GM18507 (cell line): ENCODE measurements around the gene RPS6KA5.
"Not testable (repeated sequence)": the region's sequence is repeated elsewhere in the genome, so short reads cannot be mapped to it uniquely, and the experiment has no call there.

Experiments
- DNase-seq: peaks from one replicate; pipeline ENCODE4 v3.0.0; 2011; ENCODE audit warnings: low read depth; ENCODE audit not compliant: insufficient read length; ENCODE audit errors: extremely low spot score
- FAIRE-seq: peaks from 2 replicates; lab custom pipeline; 2011; peaks lifted over from hg19 to GRCh38; lab: Jason Lieb, UNC

Gene RPS6KA5

DNA sequence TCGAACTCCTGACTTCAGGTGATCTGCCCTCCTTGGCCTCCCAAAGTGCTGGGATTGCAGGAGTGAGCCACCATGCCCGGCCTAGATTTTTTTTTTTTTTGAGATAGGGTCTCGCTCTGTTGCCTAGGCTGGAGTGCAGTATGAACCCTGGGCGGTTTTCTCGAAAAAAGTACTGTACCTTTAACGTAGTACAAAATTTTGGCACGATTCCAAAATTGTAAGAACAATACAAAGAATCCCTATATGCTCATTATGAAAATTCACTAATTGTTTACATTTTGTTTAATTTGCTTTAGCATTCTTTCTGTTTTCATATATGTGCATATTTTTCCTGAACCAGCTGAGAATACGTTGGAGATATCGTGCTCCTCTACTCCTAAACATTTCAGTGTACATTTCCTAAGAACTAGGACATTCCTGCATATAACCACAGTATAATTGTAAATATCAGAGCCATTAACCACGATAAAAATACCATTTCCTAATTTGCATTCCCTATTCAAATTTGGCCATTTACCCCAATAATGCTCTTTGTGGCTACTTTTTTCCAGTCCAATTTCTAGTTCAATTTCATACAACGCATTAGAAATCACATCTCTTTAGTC lies 97.8 kb downstream of the RPS6KA5 start:
- no peak for FAIRE-seq
- DNase-seq = no peak

- DNase-seq (no peak), FAIRE-seq (no peak)
Measured at GRCh38 chr14:90960818-90961217, 99.6 kb downstream of the RPS6KA5 start.

DNA sequence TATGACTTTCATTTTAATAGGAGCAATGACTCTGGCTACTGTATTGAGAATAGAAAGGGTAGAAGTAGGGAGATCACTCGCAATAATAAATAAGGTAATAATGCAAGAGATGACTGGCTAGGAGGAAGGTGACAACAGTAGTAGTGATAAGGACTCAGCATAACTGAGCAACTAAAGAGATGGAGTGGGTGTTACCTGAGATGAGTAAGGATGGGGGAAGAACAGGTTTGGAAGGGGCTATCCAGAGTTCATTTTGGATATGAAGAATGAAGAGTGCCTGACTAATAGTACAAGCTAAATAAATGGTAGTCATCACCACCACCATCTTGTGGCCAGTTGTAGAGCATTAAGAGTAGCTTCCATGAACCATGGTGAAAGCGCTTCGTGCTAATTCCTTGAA lies 101.1 kb downstream of the RPS6KA5 start:
- DNase-seq (no peak), FAIRE-seq (no peak)

- FAIRE-seq (no peak), DNase-seq (no peak)
Measured at GRCh38 chr14:90956273-90956672, 104.2 kb downstream of the RPS6KA5 start.

DNA sequence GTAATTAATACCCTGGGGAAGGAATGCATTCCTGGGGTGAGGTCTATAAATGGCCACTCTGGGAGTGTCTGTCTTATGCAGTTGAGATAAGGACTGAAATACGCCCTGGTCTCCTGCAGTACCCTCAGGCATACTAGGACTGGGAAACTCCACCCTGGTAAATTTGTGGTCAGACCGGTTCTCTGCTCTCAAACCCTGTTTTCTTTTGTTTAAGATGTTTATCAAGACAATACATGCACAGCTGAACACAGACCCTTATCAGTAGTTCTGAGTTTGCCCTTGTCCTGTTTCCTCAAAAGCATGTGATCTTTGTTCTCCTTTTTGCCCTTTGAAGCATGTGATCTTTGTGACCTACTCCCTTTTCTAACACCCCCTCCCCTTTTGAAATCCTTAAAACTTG lies 106.8 kb downstream of the RPS6KA5 start:
- not testable (repeated sequence) for DNase-seq, FAIRE-seq

- no peak for FAIRE-seq
- DNase-seq = no peak
Measured at GRCh38 chr14:90943367-90943766, 117.1 kb downstream of the RPS6KA5 start.

DNA sequence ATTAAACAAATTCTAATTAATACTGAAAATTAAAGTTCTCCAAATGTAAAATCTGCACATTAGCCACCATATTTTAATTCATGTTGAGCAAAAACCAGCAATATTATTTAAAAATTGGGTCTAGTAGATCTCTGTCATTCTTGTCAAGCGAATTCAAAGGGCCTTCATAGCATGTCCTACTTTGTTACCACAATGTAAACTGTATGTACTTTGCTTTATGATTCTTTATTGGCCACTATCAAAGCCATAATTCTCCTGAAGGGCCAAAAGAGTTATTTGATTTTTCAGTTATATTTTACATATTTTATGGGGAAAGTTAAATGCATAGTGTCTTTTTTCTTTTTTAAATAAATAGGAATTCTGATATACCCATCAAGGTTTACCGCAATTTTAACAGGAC lies 117.9 kb downstream of the RPS6KA5 start:
- FAIRE-seq (no peak), DNase-seq (no peak)

DNA sequence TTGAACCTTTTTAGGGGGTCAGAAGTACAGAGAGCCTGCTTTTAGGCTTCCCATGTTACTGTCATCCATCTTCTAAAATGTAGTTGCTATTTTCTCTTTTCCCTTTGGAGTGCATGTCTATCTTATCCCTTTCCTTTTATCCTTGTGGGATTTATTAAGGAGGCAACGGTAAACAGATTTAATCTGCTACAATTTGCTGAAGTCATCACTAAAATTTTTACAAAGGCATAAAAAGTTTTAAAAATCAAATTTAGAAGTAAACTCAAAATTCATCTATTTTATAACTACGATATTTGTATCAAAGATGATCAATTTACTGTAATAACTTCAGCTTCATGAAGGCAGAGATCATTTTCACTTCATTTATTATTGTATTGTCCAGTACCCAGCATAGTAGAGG lies 118.7 kb downstream of the RPS6KA5 start:
- FAIRE-seq (no peak), DNase-seq (no peak)

DNA sequence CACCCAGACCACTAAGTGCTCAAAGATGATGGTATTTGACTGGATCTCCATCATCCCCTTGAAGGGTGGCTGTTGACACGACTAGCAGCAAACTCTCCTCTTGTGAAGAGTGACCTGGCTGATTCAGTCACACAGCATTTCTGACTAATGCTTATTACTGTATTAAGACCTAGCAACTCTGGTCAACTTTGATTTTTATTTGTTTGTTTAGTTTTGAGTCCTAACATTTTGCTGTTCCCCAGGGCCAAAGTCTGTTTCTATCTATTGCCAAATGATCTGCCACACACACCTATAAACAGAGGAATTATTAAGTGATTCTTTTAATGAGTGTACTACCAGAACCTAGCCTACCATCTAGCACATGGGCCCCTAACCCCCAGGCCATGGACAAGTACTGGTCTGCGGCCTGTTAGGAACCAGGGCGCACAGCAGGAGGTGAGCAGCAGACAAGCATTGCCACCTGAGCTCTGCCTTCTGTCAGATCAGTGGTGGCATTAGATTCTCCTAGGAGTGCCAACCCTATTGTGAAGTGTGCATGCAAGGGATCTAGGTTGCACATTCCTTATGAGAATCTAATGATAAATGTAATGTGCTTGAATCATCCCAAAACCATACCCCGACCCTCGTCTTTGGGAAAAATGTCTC lies 120.0 kb downstream of the RPS6KA5 start:
- DNase-seq (no peak), FAIRE-seq (no peak)

DNA sequence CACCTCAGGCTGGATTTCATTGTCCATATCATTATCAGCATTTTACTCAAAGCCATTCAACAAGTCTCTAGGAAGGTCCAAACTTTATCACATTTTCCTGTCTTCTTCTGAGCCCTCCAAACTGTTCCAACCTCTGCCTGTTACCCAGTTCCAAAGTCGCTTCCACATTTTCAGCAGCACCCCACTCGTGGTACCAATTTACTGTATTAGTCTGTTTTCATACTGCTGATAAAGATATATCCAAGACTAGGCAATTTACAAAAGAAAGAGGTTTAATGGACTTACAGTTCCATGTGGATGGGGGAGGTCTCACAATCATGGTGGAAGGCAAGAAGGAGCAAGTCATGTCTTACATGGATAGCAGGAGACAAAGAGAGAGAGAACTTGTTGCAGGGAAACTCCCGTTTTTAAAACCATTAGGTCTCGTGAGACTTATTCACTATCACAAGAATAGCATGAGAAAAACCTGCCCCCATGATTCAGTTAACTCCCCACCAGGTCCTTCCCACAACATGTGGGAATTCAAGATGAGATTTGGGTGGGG lies 121.1 kb downstream of the RPS6KA5 start:
- DNase-seq, FAIRE-seq: not testable (repeated sequence)

- FAIRE-seq = no peak
- no peak for DNase-seq
Measured at GRCh38 chr14:90938615-90939014, 121.8 kb downstream of the RPS6KA5 start.

DNA sequence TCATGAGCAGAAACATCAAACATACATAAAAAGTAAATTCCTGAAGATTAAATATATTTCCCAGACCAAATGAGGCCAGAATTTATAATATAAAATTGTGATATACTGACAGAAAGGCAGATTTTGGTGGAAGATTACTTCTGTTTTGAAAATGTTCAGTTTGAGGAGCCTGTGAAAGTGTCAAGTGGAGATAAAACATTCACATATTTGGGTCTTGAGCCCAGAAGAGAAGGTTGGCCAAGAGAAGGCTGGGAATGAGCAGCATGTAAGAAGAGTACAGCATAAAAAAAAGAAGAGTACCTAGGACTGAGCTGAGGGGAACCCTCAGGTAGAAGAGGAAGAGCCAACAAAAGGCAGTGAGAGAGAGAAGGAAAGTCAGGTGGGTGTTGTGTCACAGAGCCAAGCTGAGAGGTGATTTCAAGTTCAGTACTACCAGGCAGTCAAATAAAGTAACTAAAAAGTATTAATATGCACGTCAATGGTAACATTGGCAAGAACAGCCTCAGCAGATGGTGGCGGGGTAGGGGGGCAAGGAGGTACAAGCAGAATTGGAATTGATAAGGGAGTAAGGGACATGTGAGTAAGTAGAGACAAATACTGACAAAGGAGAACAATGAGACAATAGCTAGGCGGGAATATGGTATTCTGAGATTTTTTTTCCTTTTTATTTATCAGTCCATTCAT lies 123.5 kb downstream of the RPS6KA5 start:
- no peak for DNase-seq
- no peak for FAIRE-seq

DNA sequence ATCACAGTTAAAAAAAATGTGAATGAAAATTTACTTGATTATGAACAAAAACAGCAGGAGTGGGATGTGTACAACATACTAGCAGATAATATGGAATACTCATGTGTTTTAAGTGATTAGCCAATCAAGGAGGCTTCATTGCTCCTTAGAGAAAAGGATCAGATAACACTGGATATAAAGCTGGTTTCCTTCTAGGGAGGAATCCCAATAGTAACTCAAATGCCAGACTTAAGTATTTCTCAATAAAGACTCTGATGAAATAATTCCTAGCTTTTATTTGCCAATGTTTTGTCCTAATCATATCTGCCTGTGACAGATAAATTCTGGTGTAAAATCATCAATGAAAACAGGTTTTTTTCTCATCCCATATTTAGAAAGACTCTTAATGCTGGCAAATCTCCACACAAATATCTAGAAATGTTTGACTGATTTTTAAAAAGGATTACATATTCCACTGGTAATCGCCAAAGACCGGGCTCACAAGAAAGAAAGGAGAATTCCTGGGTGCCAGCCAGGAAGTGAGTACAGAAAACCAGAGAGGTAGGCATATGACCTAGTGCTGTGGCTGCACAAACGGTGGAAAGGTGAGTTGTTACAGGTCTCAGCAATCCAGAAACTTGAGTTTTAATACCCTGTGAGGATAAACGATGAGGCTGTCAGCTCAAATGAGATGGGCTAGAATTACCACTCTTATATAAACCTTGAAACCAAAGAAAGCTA lies 135.7 kb downstream of the RPS6KA5 start:
- DNase-seq = no peak
- peak; percentile 35 for FAIRE-seq

GRCh38 chr14:90922141-90922540 lies 138.3 kb downstream of the RPS6KA5 start:
- no peak for DNase-seq
- FAIRE-seq = no peak

DNA sequence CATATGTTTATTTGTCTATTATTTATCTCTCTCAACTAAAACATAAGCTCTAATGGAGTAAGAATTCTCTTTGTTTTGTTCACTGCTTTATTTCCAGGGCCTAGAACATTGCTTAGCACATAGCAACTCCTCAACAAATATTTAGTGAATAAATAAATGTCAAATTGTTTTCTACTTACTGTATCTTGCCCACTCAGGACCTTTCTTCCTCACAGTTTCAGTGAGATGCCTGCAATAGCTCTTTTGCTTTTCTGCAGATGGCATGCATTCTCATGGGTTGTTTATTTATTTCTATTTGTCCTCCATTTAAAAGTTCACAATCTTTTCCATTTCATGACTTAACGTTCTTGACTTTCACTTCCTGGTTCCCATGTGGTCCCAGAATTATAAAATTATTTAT lies 149.3 kb downstream of the RPS6KA5 start:
- no peak for DNase-seq
- FAIRE-seq = no peak

- FAIRE-seq = no peak
- DNase-seq = no peak
Measured at GRCh38 chr14:90907178-90907577, 153.3 kb downstream of the RPS6KA5 start.

DNA sequence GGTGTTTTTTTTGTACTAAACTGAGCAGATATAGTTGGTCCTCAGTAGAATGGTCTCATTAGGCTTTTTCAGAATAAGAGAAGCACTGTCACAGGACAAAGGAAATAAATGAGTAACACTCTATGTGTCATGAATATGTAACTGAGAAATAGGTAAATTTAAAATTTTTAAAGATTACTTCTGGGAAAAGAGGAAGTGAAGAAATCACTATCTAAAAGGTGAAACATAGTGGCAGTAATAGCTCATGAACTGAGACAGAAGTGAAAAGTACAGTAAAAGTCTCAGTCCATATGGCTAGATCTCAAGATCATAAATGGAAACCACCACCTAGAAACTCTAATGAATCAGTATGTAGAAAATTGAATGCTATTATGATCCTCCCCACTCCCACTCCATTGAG lies 154.9 kb downstream of the RPS6KA5 start:
- DNase-seq = peak; percentile 17
- peak; percentile 73 for FAIRE-seq

DNA sequence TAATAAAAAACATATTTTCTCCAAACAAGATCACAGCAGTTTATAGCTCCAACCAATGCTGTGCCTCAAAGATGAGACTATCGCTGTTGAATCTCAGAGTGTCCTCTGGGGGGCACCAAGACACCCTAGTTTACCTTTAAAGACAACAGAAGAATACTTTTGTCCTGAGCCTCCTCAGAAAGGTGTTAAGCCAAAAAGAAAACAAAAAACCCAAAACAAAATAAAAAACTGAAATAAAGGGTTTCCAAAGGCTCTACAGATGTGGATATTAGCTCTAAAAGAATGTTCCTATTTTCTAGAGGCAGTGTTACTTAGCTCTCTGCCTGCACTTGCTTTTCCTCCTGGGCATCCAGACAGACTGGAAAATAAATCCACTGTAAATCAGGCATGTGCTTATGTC lies 157.3 kb downstream of the RPS6KA5 start:
- DNase-seq (peak; percentile 45), FAIRE-seq (peak; percentile 92)

DNA sequence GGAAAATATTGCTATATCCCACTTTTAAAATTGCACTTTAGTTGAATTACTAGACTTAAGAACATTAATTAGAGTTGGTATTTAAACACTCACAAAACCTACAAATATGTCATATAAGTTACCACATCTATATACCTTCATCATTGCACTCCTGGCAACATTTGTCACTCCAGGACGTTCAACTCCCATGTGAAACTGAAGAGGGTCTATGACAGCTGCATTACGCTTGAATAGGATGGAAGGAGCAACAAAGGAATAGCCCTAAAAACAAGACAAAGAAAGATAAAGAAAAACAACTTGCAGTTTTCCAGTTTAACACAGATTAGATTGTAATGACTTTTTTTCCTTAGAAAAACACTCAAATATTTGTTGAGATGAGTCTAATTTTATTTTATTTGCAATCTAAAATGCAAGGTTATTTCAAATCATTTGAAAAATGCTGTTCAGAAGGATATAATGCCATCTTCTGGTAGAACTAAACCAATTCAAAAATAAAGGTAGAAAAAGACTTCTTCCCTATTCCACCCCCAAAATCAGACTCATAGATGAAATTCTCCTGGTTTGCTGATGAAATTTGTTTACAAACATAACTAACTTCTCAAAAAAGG lies 159.9 kb downstream of the RPS6KA5 start:
- DNase-seq (no peak), FAIRE-seq (no peak)

DNA sequence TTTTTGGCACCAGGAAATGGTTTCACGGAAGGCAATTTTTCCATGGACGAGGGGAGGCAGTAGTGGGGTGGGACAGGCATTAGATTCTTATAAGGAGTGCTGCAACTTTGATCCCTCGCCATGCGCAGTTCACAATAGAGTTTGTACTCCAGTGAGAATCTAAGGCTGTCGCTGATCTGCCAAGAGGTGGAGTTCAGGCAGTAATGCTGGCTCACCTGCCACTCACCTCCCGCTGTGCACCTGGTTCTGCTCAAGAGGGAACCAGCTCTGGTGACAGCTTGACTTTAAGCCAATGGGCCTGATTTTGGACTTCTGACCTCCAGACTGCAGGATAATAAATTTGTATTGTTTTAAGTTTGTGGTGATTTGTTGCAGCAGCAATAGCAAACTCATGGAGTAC lies 163.4 kb downstream of the RPS6KA5 start:
- FAIRE-seq = no peak
- DNase-seq = no peak
